ENCODE results near the gene UBE2L6.

DNA sequence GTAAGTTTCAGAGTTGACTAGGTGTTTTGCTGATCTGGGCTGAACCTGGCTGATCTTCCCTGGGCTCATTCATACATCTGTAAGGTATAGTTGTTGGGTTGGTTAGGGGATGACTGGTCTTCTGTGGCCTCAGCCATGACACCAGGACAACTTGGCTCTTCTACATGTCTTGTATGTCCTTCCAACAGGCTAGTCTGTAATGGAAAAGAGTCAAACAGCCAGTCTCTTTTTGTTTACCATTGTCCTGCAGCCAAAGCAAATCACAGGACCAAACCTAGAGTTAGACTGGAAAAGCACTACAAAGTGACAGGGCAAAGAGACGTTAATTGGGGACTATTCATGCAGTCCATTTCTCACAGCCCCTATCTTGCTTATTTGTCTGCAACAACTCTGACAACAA, 47.8 kb upstream of the UBE2L6 start:
- TF ChIP-seq, protein P1, sequence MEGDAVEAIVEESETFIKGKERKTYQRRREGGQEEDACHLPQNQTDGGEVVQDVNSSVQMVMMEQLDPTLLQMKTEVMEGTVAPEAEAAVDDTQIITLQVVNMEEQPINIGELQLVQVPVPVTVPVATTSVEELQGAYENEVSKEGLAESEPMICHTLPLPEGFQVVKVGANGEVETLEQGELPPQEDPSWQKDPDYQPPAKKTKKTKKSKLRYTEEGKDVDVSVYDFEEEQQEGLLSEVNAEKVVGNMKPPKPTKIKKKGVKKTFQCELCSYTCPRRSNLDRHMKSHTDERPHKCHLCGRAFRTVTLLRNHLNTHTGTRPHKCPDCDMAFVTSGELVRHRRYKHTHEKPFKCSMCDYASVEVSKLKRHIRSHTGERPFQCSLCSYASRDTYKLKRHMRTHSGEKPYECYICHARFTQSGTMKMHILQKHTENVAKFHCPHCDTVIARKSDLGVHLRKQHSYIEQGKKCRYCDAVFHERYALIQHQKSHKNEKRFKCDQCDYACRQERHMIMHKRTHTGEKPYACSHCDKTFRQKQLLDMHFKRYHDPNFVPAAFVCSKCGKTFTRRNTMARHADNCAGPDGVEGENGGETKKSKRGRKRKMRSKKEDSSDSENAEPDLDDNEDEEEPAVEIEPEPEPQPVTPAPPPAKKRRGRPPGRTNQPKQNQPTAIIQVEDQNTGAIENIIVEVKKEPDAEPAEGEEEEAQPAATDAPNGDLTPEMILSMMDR (IDR thresholded peaks at IDR 0.05) = no peak
- TF ChIP-seq POLR2A (IDR thresholded peaks at IDR 0.05) = no peak

All from stomach (tissue), 4 donors.